Activated naive CD4-positive, alpha-beta T cell (primary cell): Measurements from ENCODE around the gene DNAJB9.
"Not testable (repeated sequence)": the region's sequence is repeated elsewhere in the genome, so short reads cannot be mapped to it uniquely, and the experiment has no call there.

ENCODE experiments used
- DNase-seq, 4 experiments: peaks; one replicate each; lab custom pipeline; 2025; lab: John Stamatoyannopoulos, UW

The DNAJB9 gene

GRCh38 chr7:108569381-108570145, at the start of gene DNAJB9, which contains the start of gene THAP5:
Gene DNAJB9 (plus strand): TSS chr7:108569874. CDS start chr7:108571727, 1,853 bp downstream.
Gene THAP5 (minus strand): TSS chr7:108569706. CDS start chr7:108569569, 137 bp downstream.
- peak; percentile 97 to 99 (median 98) for DNase-seq

- no peak for DNase-seq
Measured at GRCh38 chr7:108522780-108523179, 46.9 kb upstream of the DNAJB9 start.

GRCh38 chr7:108525327-108525984, 44.2 kb upstream of the DNAJB9 start:
- DNase-seq: peak in 1 of 4 experiments; percentile 41

- peak; percentile 99 to 100 (median 100) for DNase-seq
Measured at GRCh38 chr7:108525985-108526767, 43.5 kb upstream of the DNAJB9 start, which contains the start of gene PNPLA8. Gene PNPLA8 (minus strand): TSS chr7:108526135. CDS start chr7:108515491, 10,644 bp downstream.

GRCh38 chr7:108526768-108527017, 43.0 kb upstream of the DNAJB9 start:
- no peak for DNase-seq

GRCh38 chr7:108528183-108528712, 41.4 kb upstream of the DNAJB9 start:
- DNase-seq: no peak

GRCh38 chr7:108529341-108529740, 40.3 kb upstream of the DNAJB9 start:
- no peak for DNase-seq

- no peak for DNase-seq
Measured at GRCh38 chr7:108533712-108534111, 36.0 kb upstream of the DNAJB9 start.

GRCh38 chr7:108535257-108535656, 34.4 kb upstream of the DNAJB9 start:
- no peak for DNase-seq

GRCh38 chr7:108535744-108536143, 33.9 kb upstream of the DNAJB9 start:
- DNase-seq: no peak

GRCh38 chr7:108537229-108537628, 32.4 kb upstream of the DNAJB9 start:
- no peak for DNase-seq

GRCh38 chr7:108538236-108538635, 31.4 kb upstream of the DNAJB9 start:
- DNase-seq: not testable (repeated sequence)

GRCh38 chr7:108538685-108539084, 31.0 kb upstream of the DNAJB9 start:
- not testable (repeated sequence) for DNase-seq

- no peak for DNase-seq
Measured at GRCh38 chr7:108541478-108541877, 28.2 kb upstream of the DNAJB9 start.

GRCh38 chr7:108548141-108548896, 21.4 kb upstream of the DNAJB9 start:
- DNase-seq: not testable (repeated sequence)

- DNase-seq: not testable (repeated sequence)
Measured at GRCh38 chr7:108556665-108557064, 13.0 kb upstream of the DNAJB9 start.

GRCh38 chr7:108557191-108557590, 12.5 kb upstream of the DNAJB9 start:
- no peak for DNase-seq

- DNase-seq: no peak
Measured at GRCh38 chr7:108557617-108558016, 12.1 kb upstream of the DNAJB9 start.

- no peak for DNase-seq
Measured at GRCh38 chr7:108559253-108559652, 10.4 kb upstream of the DNAJB9 start.

GRCh38 chr7:108561047-108561619, 8.5 kb upstream of the DNAJB9 start:
- no peak for DNase-seq

GRCh38 chr7:108565987-108566386, 3.7 kb upstream of the DNAJB9 start:
- no peak for DNase-seq
